Measurements from ENCODE around the gene LAD1. TPM values are rescaled to one million over a fixed set of nuclear protein-coding genes. Genes with fewer than 3 reads are reported as not detected.

The LAD1 gene
- total RNA-seq, 2 donors from 2014 or later, result not detected

- DNase-seq (ENCODE audit: low spot score) (no peak), ATAC-seq (no peak)
- H3K27ac Mint-ChIP-seq, result no peak overlapping the region
- H3K9me3 Mint-ChIP-seq, result no peaks in the 10 kb centered on the region
- H3K36me3 Mint-ChIP-seq, result no peaks in the 10 kb centered on the region
- H3K27me3 Mint-ChIP-seq, result peaks cover 34 to 38% of the 10 kb centered on the region in 2 donors
- H3K4me3 Mint-ChIP-seq, result no peak overlapping the region
- H3K4me1 Mint-ChIP-seq (ENCODE audit: low read depth in 2 of 2), result no peaks in the 10 kb centered on the region
Observed at GRCh38 chr1:201395936-201396335, 3.2 kb downstream of the LAD1 start.

DNA sequence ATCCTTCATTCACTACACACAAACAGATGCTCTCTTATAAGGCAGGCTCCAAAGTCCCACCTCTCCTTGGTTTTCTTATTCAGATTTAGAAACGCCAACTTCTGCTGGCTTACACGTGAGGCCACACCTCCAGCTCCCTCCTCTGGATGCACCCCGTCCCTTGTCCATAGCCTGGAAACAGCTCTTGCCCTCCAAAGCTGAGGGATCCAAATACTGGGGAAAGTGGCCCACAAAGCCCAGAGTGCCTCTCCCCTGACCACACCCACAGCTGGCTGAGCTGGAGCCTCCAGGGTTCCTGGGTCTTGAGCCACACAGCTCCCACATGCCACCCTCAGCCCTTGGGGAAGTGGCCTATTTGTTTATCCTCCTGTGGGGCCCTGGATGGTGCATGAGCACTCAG lies 4.5 kb downstream of the LAD1 start:
- Mint-ChIP-seq H3K9me3 (no peaks in the 10 kb centered on the region), H3K4me3 (no peak overlapping the region), H3K4me1 (ENCODE audit: low read depth in 2 of 2) (no peaks in the 10 kb centered on the region), H3K36me3 (no peaks in the 10 kb centered on the region), H3K27ac (no peak overlapping the region), H3K27me3 (peaks cover 25 to 32% of the 10 kb centered on the region in 2 donors)
- no peak for ATAC-seq
- DNase-seq (ENCODE audit: low spot score), result no peak

- no peaks in the 10 kb centered on the region for H3K4me1 Mint-ChIP-seq (ENCODE audit: low read depth in 2 of 2)
- peaks cover 22 to 27% of the 10 kb centered on the region in 2 donors for H3K27me3 Mint-ChIP-seq
- no peak for DNase-seq (ENCODE audit: low spot score)
- no peak overlapping the region for H3K4me3 Mint-ChIP-seq
- no peak overlapping the region for H3K27ac Mint-ChIP-seq
- H3K9me3 Mint-ChIP-seq, result no peaks in the 10 kb centered on the region
- H3K36me3 Mint-ChIP-seq, result no peaks in the 10 kb centered on the region
- no peak for ATAC-seq
Observed at GRCh38 chr1:201393076-201393475, 6.0 kb downstream of the LAD1 start.

- Mint-ChIP-seq H3K27me3 (peaks cover 12 to 26% of the 10 kb centered on the region in 2 donors), H3K27ac (no peak overlapping the region), H3K4me3 (no peak overlapping the region), H3K4me1 (ENCODE audit: low read depth in 2 of 2) (no peaks in the 10 kb centered on the region), H3K36me3 (no peaks in the 10 kb centered on the region), H3K9me3 (no peaks in the 10 kb centered on the region)
- no peak for DNase-seq (ENCODE audit: low spot score)
- ATAC-seq, result no peak
Observed at GRCh38 chr1:201391651-201392511, 7.2 kb downstream of the LAD1 start.

GRCh38 chr1:201391225-201391624 lies 7.9 kb downstream of the LAD1 start:
- peaks cover 12 to 25% of the 10 kb centered on the region in 2 donors for H3K27me3 Mint-ChIP-seq
- no peak overlapping the region for H3K4me3 Mint-ChIP-seq
- H3K27ac Mint-ChIP-seq, result no peak overlapping the region
- no peaks in the 10 kb centered on the region for H3K9me3 Mint-ChIP-seq
- DNase-seq (ENCODE audit: low spot score), result no peak
- ATAC-seq, result no peak
- H3K36me3 Mint-ChIP-seq, result no peaks in the 10 kb centered on the region
- no peaks in the 10 kb centered on the region for H3K4me1 Mint-ChIP-seq (ENCODE audit: low read depth in 2 of 2)

DNA sequence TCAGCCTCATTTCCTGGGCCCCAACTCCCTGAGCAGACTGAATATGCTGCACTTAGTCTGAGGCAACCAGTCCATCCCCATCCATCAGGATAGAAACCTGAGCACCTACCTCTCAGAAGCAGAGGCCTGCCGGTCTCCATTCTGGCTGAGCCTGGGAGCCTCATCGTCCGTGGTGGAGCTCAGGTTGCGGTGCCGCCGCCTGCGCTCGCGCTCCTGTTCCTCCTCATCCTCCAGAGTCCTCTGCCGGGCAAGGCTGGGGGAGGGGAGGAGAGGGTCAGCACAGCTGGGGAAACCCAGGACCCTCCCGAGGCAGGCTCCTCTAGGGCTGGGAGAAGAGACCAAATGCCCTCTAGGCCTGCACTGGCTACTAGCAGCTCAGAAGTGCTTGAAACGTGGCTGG lies 10.1 kb downstream of the LAD1 start:
- Mint-ChIP-seq H3K4me1 (ENCODE audit: low read depth in 2 of 2) (no peaks in the 10 kb centered on the region), H3K4me3 (no peak overlapping the region), H3K36me3 (no peaks in the 10 kb centered on the region), H3K27ac (no peak overlapping the region), H3K27me3 (peaks cover 12 to 32% of the 10 kb centered on the region in 2 donors), H3K9me3 (no peaks in the 10 kb centered on the region)
- ATAC-seq (no peak), DNase-seq (ENCODE audit: low spot score) (no peak)

DNA sequence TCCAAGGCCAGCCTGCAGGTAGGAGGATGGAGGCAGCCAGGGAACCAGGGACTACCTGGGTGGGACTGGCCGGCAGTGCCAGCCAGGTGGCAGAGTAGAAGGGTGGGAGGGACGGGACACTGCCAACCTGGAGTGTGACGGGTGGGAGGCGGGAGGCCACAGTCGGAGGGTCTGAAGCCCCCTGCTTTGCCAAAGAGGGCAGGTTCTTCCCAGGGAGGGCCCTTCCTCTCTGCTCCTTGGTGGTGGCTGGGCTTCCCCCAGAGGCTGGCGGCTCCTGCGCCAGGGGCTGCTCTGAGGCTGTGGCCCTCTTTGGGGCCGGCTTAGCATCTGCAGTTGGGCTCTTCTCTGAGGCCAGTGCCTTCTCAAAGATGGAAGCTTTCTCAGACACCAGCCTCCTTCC lies 12.9 kb downstream of the LAD1 start:
- ATAC-seq (no peak), DNase-seq (ENCODE audit: low spot score) (no peak)
- no peaks in the 10 kb centered on the region for H3K9me3 Mint-ChIP-seq
- no peaks in the 10 kb centered on the region for H3K36me3 Mint-ChIP-seq
- H3K27me3 Mint-ChIP-seq, result peaks cover 0 to 16% of the 10 kb centered on the region in 2 donors
- H3K27ac Mint-ChIP-seq, result no peak overlapping the region
- H3K4me1 Mint-ChIP-seq (ENCODE audit: low read depth in 2 of 2), result no peaks in the 10 kb centered on the region
- no peak overlapping the region for H3K4me3 Mint-ChIP-seq

DNA sequence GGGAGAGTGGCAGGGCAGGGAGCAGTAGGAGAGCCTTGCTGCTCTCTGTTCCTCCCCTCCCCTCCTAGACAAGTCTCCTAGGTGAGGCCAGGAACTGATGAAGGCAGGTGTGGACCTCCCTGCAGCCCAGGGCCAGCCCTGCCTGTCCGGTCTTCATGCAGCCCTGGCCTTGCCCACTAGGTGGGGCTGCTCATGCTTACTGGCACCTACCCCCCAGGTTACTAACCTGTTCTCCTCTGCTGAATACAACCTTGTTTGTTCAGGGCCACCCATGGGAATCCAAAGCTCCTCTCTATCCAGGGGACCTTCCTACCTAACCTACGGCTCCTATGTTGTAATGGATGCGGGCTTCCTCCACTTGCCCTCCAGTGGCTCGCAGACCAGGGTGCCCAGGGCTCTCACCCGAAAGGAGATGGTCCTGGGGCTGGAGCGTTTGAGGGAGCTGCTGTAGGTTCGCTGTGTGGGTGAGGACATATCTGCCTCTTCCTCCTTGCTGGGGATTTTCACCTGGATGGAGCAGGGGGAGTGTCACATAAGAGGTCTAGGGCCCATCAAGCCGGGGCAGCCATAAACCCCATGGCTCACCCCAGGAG lies 13.7 kb downstream of the LAD1 start:
- Mint-ChIP-seq H3K27ac (no peak overlapping the region), H3K4me3 (no peak overlapping the region), H3K27me3 (peaks cover 0 to 14% of the 10 kb centered on the region in 2 donors), H3K36me3 (no peaks in the 10 kb centered on the region), H3K9me3 (no peaks in the 10 kb centered on the region), H3K4me1 (ENCODE audit: low read depth in 2 of 2) (no peaks in the 10 kb centered on the region)
- no peak for DNase-seq (ENCODE audit: low spot score)
- peak in 1 of 2 donors; percentile 21 for ATAC-seq

- DNase-seq (ENCODE audit: low spot score), result no peak
- no peak for ATAC-seq
- no peaks in the 10 kb centered on the region for H3K36me3 Mint-ChIP-seq
- H3K27ac Mint-ChIP-seq, result no peak overlapping the region
- peaks cover 0 to 14% of the 10 kb centered on the region in 2 donors for H3K27me3 Mint-ChIP-seq
- no peak overlapping the region for H3K4me3 Mint-ChIP-seq
- no peaks in the 10 kb centered on the region for H3K9me3 Mint-ChIP-seq
- no peaks in the 10 kb centered on the region for H3K4me1 Mint-ChIP-seq (ENCODE audit: low read depth in 2 of 2)
Observed at GRCh38 chr1:201384406-201384782, 14.7 kb downstream of the LAD1 start.

DNA sequence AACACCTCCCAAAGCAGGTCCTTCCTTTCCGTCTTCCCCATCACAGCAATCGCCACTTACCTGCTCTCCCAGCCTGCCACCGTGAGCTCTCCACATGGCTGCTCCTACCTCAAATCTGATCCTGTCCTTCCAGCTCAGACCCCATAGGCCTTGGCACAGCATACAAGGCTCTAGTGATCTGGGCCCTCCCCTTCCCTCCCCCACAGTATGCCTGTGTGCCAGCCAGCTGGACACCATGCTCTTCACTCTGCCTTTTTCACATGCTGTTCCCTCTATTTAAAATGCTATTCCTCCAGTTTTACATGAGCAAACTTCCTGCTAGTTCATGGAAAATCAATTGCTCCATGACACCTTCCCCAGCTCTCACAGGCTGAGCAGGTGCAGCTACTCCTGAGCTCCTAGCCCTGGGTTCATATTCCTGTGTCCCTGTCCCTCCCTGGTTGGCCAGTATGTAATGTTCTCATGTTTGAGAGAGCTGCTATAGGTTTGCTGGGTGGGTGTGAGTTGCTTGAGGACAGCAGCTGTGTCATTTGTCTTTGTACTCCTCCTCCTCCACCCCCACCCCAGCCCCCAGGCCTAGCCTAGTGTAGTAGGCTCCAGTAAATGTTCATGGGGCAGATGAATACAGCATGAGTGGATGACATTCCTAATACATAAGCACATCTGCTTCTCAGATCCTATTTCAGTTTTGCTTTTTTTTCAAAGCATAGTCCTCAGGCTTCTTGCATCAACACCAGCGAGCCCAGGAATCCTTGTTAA lies 15.3 kb downstream of the LAD1 start:
- peaks cover 0 to 14% of the 10 kb centered on the region in 2 donors for H3K27me3 Mint-ChIP-seq
- DNase-seq (ENCODE audit: low spot score) (no peak), ATAC-seq (no peak)
- H3K27ac Mint-ChIP-seq, result no peak overlapping the region
- H3K4me1 Mint-ChIP-seq (ENCODE audit: low read depth in 2 of 2), result no peaks in the 10 kb centered on the region
- H3K36me3 Mint-ChIP-seq, result no peaks in the 10 kb centered on the region
- no peaks in the 10 kb centered on the region for H3K9me3 Mint-ChIP-seq
- H3K4me3 Mint-ChIP-seq, result no peak overlapping the region

GRCh38 chr1:201381130-201381529 lies 18.0 kb downstream of the LAD1 start:
- H3K4me1 Mint-ChIP-seq (ENCODE audit: low read depth in 2 of 2), result no peaks in the 10 kb centered on the region
- no peak overlapping the region for H3K27ac Mint-ChIP-seq
- H3K27me3 Mint-ChIP-seq, result peaks cover 0 to 8% of the 10 kb centered on the region in 2 donors
- ATAC-seq, result no peak
- no peaks in the 10 kb centered on the region for H3K9me3 Mint-ChIP-seq
- H3K4me3 Mint-ChIP-seq, result no peak overlapping the region
- no peak for DNase-seq (ENCODE audit: low spot score)
- no peaks in the 10 kb centered on the region for H3K36me3 Mint-ChIP-seq

DNA sequence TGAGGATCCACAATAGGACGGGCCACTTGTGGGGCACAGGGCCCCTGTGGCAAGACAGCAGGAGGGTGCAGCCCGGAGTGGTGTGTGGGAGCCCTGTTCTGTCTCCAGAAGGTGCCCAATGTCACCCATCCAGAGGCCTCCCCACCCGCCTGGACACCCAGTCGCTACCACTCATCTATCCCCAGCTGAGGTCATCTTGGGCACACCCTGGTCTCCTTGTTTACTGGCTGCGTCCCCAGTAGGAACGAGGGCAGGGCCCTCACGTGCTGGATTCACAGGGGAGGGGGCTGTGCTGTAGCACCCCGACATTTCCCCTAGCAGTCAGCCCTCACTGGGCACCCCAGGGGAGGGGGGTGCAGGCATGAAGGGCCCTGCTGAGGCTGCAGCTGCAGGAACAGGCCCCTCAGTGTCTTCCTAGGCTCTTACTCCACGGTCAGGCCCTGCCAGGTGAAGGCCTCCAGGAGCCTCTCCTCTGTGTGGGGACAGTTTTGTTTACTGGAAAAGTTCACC lies 19.3 kb downstream of the LAD1 start:
- H3K4me3 Mint-ChIP-seq, result no peak overlapping the region
- no peaks in the 10 kb centered on the region for H3K36me3 Mint-ChIP-seq
- ATAC-seq, result peak in 1 of 2 donors; percentile 25
- no peaks in the 10 kb centered on the region for H3K4me1 Mint-ChIP-seq (ENCODE audit: low read depth in 2 of 2)
- H3K27ac Mint-ChIP-seq, result no peak overlapping the region
- H3K27me3 Mint-ChIP-seq, result peaks cover 0 to 4% of the 10 kb centered on the region in 2 donors
- no peak for DNase-seq (ENCODE audit: low spot score)
- no peaks in the 10 kb centered on the region for H3K9me3 Mint-ChIP-seq

DNA sequence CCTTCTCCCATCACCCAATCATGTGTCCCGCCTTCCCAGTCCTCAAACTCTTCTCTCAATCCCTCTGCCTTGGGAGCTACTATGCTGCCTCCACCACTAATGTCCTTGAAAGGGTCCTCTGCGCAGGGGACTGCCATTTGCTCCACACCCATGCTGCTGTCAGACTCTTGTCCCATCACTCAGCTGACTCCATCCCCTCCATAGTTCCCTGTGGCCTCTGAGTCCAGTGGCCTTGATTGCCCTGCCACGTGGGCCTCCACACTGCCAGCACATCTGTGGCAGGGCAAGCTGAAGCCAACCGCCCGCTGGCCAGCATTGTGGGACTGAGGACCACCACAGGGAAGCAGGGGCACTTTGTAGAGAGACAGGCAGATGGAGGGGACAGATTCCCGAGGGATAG lies 20.3 kb downstream of the LAD1 start:
- H3K9me3 Mint-ChIP-seq, result no peaks in the 10 kb centered on the region
- no peak for ATAC-seq
- DNase-seq (ENCODE audit: low spot score), result no peak
- H3K36me3 Mint-ChIP-seq, result no peaks in the 10 kb centered on the region
- no peaks in the 10 kb centered on the region for H3K4me1 Mint-ChIP-seq (ENCODE audit: low read depth in 2 of 2)
- no peak overlapping the region for H3K27ac Mint-ChIP-seq
- peaks cover 0 to 8% of the 10 kb centered on the region in 2 donors for H3K27me3 Mint-ChIP-seq
- no peak overlapping the region for H3K4me3 Mint-ChIP-seq

GRCh38 chr1:201377611-201378092 lies 21.5 kb downstream of the LAD1 start, which contains the start of gene TNNT2:
Gene TNNT2, minus strand, starts transcription at chr1:201377680. Its CDS starts 4,426 bp downstream, at chr1:201373254.
- H3K36me3 Mint-ChIP-seq, result no peaks in the 10 kb centered on the region
- DNase-seq (ENCODE audit: low spot score), result no peak
- peaks cover 0 to 10% of the 10 kb centered on the region in 2 donors for H3K27me3 Mint-ChIP-seq
- no peak within 1 kb of the TSS for H3K27ac Mint-ChIP-seq
- no peak within 1 kb of the TSS for H3K4me3 Mint-ChIP-seq
- ATAC-seq, result no peak
- no peaks in the 10 kb centered on the region for H3K9me3 Mint-ChIP-seq
- no peaks in the 10 kb centered on the region for H3K4me1 Mint-ChIP-seq (ENCODE audit: low read depth in 2 of 2)
